ENCODE measurements around the gene SLX9. TPM values are rescaled to one million over a fixed set of nuclear protein-coding genes. Genes with fewer than 3 reads are reported as not detected.

The SLX9 gene
- polyA plus RNA-seq, 1 donor (not counting 4 experiments of a cell fraction or from before 2014, with no cell fraction given): 21.8 TPM

DNA sequence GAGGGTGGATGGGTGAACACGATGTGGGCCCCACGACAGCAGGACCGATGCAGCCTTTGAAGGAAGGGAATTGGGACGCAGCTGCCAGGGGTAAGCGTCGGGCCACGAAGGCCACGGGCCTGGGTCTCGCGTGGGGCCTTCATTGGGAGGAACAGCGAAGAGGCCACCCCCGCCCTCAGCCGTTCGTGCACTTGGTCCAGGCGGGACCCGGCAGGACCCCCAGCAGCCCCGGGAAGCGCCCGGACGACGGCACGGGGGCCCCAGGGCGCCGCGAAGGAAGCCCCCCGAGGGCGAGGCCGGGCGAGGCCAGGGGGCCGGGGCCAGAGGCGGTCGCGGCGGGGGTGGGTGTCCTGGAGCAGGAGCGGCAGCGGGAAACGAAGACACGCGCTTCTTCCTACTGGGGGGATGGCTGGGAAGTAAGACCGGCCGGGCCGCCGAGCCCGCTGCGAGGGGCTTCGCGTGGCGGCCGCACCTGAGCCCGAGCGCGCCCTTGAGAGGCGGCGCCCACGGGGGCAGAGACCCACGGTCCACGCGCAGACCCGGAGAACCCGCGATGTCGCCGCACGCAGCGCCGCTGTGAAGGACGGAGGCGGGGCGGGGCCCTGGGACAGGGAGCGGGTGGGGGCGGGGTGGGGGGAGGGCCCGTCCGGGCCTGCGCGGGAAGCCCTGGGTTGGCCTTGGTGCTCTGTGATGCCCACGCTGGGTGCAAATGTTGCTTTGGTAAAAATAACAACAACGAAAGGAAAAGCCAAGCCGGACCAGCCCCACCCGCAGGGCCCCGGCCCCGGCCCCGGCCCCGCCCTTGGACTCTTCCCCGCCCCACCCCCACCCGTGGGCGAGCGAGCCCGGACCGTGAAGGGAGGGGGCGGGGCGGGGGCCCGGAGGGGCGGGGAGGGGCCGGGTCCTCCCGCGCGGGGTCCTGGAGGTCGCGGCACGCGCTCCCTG is 78.6 kb downstream of the SLX9 start:
- no peak for FAIRE-seq
- Histone ChIP-seq H3K9me3 (ENCODE audit: control insufficient read depth, low read depth, low read length) (no peaks in the 10 kb centered on the region), H3K4me3 (ENCODE audit: control insufficient read depth in 2 of 3, extremely low read depth in 1 of 3, insufficient read depth in 2 of 3, low read depth in 1 of 3, low read length in 3 of 3) (peak overlapping the region; percentile 11 to 22 (median 13)), H3K9ac (ENCODE audit: control insufficient read depth, extremely low read depth, insufficient read depth, low read length) (peak overlapping the region; percentile 37), H3K79me2 (ENCODE audit: control insufficient read depth, insufficient read depth, low read length) (no peaks in the 10 kb centered on the region), H3K9me1 (ENCODE audit: control insufficient read depth, extremely low read depth, insufficient read depth, low read length) (peaks cover 2% of the 10 kb centered on the region), H3K27me3 (ENCODE audit: control insufficient read depth, extremely low read depth, insufficient read depth, low read length) (no peaks in the 10 kb centered on the region), H4K20me1 (ENCODE audit: control insufficient read depth, extremely low read depth, insufficient read depth, low read length) (no peaks in the 10 kb centered on the region), H3K27ac (ENCODE audit: control insufficient read depth, insufficient read depth, low read length) (no peak overlapping the region), H2AFZ (ENCODE audit: control insufficient read depth, low read length) (no peak overlapping the region), H3K4me2 (ENCODE audit: control insufficient read depth, extremely low read depth, insufficient read depth, low read depth, low read length) (peak overlapping the region; percentile 39), H3K36me3 (ENCODE audit: control insufficient read depth in 2 of 2, extremely low read depth in 1 of 2, insufficient read depth in 2 of 2, low read length in 2 of 2) (no peaks in the 10 kb centered on the region), H3K4me1 (ENCODE audit: control insufficient read depth, extremely low read depth, insufficient read depth, low read length) (peaks cover 17% of the 10 kb centered on the region)
- DNase-seq (ENCODE audit: low read depth, low spot score): no peak
- TF ChIP-seq, protein P1, sequence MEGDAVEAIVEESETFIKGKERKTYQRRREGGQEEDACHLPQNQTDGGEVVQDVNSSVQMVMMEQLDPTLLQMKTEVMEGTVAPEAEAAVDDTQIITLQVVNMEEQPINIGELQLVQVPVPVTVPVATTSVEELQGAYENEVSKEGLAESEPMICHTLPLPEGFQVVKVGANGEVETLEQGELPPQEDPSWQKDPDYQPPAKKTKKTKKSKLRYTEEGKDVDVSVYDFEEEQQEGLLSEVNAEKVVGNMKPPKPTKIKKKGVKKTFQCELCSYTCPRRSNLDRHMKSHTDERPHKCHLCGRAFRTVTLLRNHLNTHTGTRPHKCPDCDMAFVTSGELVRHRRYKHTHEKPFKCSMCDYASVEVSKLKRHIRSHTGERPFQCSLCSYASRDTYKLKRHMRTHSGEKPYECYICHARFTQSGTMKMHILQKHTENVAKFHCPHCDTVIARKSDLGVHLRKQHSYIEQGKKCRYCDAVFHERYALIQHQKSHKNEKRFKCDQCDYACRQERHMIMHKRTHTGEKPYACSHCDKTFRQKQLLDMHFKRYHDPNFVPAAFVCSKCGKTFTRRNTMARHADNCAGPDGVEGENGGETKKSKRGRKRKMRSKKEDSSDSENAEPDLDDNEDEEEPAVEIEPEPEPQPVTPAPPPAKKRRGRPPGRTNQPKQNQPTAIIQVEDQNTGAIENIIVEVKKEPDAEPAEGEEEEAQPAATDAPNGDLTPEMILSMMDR (optimal IDR thresholded peaks at IDR 0.05 in 1 of 3, IDR thresholded peaks at IDR 0.05 in 1 of 3, conservative IDR thresholded peaks at IDR 0.05 in 1 of 3; ENCODE audit: extremely low read depth in 1 of 3, insufficient read depth in 2 of 3, low read length in 3 of 3): no peak
- no peak for TF ChIP-seq EZH2 (IDR thresholded peaks at IDR 0.05; ENCODE audit: low read length)
- dilution Hi-C loops (cut with MboI; ENCODE audit: extremely low pct_ligation_motif_present, low sequenced_read_pairs): no loop called here

DNA sequence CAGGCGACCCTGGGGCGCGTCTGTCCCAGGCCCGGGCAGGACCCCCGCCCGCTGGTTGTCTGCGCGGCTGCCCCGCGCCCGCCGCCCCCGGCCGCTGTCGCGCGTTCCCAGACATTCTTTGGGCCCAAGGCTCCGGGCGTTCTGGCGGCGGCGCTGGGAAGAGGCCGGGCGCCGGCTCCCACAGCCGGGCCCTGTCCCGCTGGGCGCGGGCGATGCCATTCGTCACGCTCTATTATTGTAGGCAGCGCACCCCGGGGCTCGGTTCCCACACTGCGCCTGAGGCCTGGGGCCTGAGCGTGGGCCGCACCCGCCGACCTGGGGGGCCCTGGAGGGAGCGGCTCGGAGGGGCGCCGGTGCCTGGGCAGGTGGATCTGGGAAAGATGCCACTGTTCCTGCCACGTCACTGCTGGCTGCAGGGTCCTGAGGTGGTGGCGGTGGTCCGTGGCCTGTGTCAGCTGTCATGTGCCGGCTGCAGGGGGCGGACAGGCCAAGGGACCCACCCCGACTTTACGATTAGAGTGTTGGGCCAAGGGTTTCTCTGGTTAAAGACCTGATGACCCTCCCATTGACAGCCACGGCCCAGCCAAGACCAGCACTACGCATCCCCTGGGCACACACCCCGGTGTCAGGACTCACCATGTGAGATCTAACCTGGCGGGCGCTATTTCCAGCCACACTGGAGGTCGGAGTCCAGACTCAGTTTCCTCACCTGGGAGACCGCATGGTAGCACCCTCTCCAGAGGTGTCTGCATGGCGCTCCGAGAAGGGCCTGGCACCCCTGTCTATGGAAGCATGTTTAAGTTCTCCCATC is 79.5 kb downstream of the SLX9 start:
- Histone ChIP-seq H3K9me3 (ENCODE audit: control insufficient read depth, low read depth, low read length) (no peaks in the 10 kb centered on the region), H3K4me2 (ENCODE audit: control insufficient read depth, extremely low read depth, insufficient read depth, low read depth, low read length) (no peak overlapping the region), H3K36me3 (ENCODE audit: control insufficient read depth in 2 of 2, extremely low read depth in 1 of 2, insufficient read depth in 2 of 2, low read length in 2 of 2) (no peaks in the 10 kb centered on the region), H2AFZ (ENCODE audit: control insufficient read depth, low read length) (no peak overlapping the region), H3K9ac (ENCODE audit: control insufficient read depth, extremely low read depth, insufficient read depth, low read length) (no peak overlapping the region), H3K27me3 (ENCODE audit: control insufficient read depth, extremely low read depth, insufficient read depth, low read length) (no peaks in the 10 kb centered on the region), H3K4me1 (ENCODE audit: control insufficient read depth, extremely low read depth, insufficient read depth, low read length) (peaks cover 14% of the 10 kb centered on the region), H3K4me3 (ENCODE audit: control insufficient read depth in 2 of 3, extremely low read depth in 1 of 3, insufficient read depth in 2 of 3, low read depth in 1 of 3, low read length in 3 of 3) (no peak overlapping the region), H4K20me1 (ENCODE audit: control insufficient read depth, extremely low read depth, insufficient read depth, low read length) (no peaks in the 10 kb centered on the region), H3K27ac (ENCODE audit: control insufficient read depth, insufficient read depth, low read length) (no peak overlapping the region), H3K9me1 (ENCODE audit: control insufficient read depth, extremely low read depth, insufficient read depth, low read length) (peaks cover 2% of the 10 kb centered on the region), H3K79me2 (ENCODE audit: control insufficient read depth, insufficient read depth, low read length) (no peaks in the 10 kb centered on the region)
- dilution Hi-C loops (cut with MboI; ENCODE audit: extremely low pct_ligation_motif_present, low sequenced_read_pairs): no loop called here
- no peak for FAIRE-seq
- no peak for TF ChIP-seq EZH2 (IDR thresholded peaks at IDR 0.05; ENCODE audit: low read length)
- TF ChIP-seq, protein P1 (optimal IDR thresholded peaks at IDR 0.05 in 1 of 3, IDR thresholded peaks at IDR 0.05 in 1 of 3, conservative IDR thresholded peaks at IDR 0.05 in 1 of 3; ENCODE audit: extremely low read depth in 1 of 3, insufficient read depth in 2 of 3, low read length in 3 of 3): no peak
- no peak for DNase-seq (ENCODE audit: low read depth, low spot score)

All from keratinocyte (primary cell).